ENCODE results near the gene LCP1.

Gene LCP1

GRCh38 chr13:46158222-46158621 is 23.8 kb downstream of the LCP1 start:
- no peak for DNase-seq (ENCODE audit: low spot score)

- no peak for DNase-seq (ENCODE audit: low spot score)
Measured at GRCh38 chr13:46154136-46154801, 27.7 kb downstream of the LCP1 start.

GRCh38 chr13:46152627-46153328 is 29.2 kb downstream of the LCP1 start:
- DNase-seq (ENCODE audit: low spot score), result no peak

GRCh38 chr13:46150134-46150693 is 31.8 kb downstream of the LCP1 start:
- no peak for DNase-seq (ENCODE audit: low spot score)

- no peak for DNase-seq (ENCODE audit: low spot score)
Measured at GRCh38 chr13:46149272-46150133, 32.5 kb downstream of the LCP1 start.

GRCh38 chr13:46146898-46147297 is 35.1 kb downstream of the LCP1 start:
- DNase-seq (ENCODE audit: low spot score), result no peak

GRCh38 chr13:46145950-46146349 is 36.0 kb downstream of the LCP1 start:
- DNase-seq (ENCODE audit: low spot score), result no peak

- DNase-seq (ENCODE audit: low spot score), result no peak
Measured at GRCh38 chr13:46145135-46145534, 36.8 kb downstream of the LCP1 start.

GRCh38 chr13:46143184-46143701 is 38.7 kb downstream of the LCP1 start:
- peak; percentile 63 for DNase-seq (ENCODE audit: low spot score)

- no peak for DNase-seq (ENCODE audit: low spot score)
Measured at GRCh38 chr13:46142776-46143175, 39.2 kb downstream of the LCP1 start.

GRCh38 chr13:46140044-46140443 is 41.9 kb downstream of the LCP1 start:
- DNase-seq (ENCODE audit: low spot score), result no peak

- no peak for DNase-seq (ENCODE audit: low spot score)
Measured at GRCh38 chr13:46137627-46138317, 44.2 kb downstream of the LCP1 start.

GRCh38 chr13:46136688-46137087 is 45.3 kb downstream of the LCP1 start:
- no peak for DNase-seq (ENCODE audit: low spot score)

GRCh38 chr13:46134961-46135522 is 46.9 kb downstream of the LCP1 start:
- DNase-seq (ENCODE audit: low spot score), result peak; percentile 46

- DNase-seq (ENCODE audit: low spot score), result no peak
Measured at GRCh38 chr13:46134494-46134893, 47.5 kb downstream of the LCP1 start.

GRCh38 chr13:46132109-46132508 is 49.9 kb downstream of the LCP1 start:
- no peak for DNase-seq (ENCODE audit: low spot score)

- no peak for DNase-seq (ENCODE audit: low spot score)
Measured at GRCh38 chr13:46131705-46132104, 50.3 kb downstream of the LCP1 start.

- DNase-seq (ENCODE audit: low spot score), result no peak
Measured at GRCh38 chr13:46129955-46130618, 51.9 kb downstream of the LCP1 start.

- DNase-seq (ENCODE audit: low spot score), result no peak
Measured at GRCh38 chr13:46129124-46129523, 52.9 kb downstream of the LCP1 start.

- DNase-seq (ENCODE audit: low spot score), result no peak
Measured at GRCh38 chr13:46127358-46128023, 54.5 kb downstream of the LCP1 start.
